ENCODE results near the gene SH3D19.

DNA sequence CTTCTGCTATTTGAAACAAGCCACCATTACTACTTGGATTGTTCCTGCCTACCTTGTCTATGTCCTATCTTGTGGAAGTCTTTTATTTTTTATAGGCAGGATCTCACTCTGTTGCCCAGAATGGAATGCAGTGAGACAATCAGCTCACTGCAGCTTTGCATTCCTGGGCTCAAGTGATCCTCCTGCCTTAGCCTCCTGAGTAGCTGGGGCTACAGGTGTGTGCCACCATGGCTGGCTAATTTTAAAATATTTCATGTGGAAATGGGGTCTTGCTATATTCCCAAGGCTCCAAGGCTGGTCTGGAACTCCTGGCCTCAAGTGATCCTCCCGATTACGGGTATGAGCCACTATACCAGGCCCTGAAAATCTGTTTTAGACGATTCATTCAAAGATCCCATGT is 218.3 kb downstream of the SH3D19 start:
- TF ChIP-seq, protein P1, sequence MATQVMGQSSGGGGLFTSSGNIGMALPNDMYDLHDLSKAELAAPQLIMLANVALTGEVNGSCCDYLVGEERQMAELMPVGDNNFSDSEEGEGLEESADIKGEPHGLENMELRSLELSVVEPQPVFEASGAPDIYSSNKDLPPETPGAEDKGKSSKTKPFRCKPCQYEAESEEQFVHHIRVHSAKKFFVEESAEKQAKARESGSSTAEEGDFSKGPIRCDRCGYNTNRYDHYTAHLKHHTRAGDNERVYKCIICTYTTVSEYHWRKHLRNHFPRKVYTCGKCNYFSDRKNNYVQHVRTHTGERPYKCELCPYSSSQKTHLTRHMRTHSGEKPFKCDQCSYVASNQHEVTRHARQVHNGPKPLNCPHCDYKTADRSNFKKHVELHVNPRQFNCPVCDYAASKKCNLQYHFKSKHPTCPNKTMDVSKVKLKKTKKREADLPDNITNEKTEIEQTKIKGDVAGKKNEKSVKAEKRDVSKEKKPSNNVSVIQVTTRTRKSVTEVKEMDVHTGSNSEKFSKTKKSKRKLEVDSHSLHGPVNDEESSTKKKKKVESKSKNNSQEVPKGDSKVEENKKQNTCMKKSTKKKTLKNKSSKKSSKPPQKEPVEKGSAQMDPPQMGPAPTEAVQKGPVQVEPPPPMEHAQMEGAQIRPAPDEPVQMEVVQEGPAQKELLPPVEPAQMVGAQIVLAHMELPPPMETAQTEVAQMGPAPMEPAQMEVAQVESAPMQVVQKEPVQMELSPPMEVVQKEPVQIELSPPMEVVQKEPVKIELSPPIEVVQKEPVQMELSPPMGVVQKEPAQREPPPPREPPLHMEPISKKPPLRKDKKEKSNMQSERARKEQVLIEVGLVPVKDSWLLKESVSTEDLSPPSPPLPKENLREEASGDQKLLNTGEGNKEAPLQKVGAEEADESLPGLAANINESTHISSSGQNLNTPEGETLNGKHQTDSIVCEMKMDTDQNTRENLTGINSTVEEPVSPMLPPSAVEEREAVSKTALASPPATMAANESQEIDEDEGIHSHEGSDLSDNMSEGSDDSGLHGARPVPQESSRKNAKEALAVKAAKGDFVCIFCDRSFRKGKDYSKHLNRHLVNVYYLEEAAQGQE (IDR thresholded peaks at IDR 0.05; ENCODE audit: low read depth) = no peak
- TF ChIP-seq RAD21 (IDR thresholded peaks at IDR 0.05; ENCODE audit: low read depth) (no peak), ZBTB7A (IDR thresholded peaks at IDR 0.05; ENCODE audit: low read depth) (no peak), TEAD4 (IDR thresholded peaks at IDR 0.05) (no peak), EP300 (IDR thresholded peaks at IDR 0.05; ENCODE audit: borderline replicate concordance) (no peak), CEBPB (IDR thresholded peaks at IDR 0.05) (no peak), TAF1 (IDR thresholded peaks at IDR 0.05; ENCODE audit: low read depth) (no peak), EGR1 (IDR thresholded peaks at IDR 0.05) (no peak), CREB1 (IDR thresholded peaks at IDR 0.05; ENCODE audit: low read depth) (no peak)
- TF ChIP-seq, protein P2, sequence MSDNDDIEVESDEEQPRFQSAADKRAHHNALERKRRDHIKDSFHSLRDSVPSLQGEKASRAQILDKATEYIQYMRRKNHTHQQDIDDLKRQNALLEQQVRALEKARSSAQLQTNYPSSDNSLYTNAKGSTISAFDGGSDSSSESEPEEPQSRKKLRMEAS (IDR thresholded peaks at IDR 0.05) = no peak

All from Ishikawa (cell line).